Activated naive CD8-positive, alpha-beta T cell treated with anti-CD3 and anti-CD28 coated beads, Interleukin-2, amount 10 ng/mL, durations not matched to agents 7 days and 5 days (primary cell): ENCODE data around the gene EFEMP1. TPM values are rescaled to one million over a fixed set of nuclear protein-coding genes. Genes with fewer than 3 reads are reported as not detected.

Source experiments
- ATAC-seq: fragments of 150-1000 bp; cut with Tn5 transposase; one replicate; pipeline ENCODE4 v1.10.0; 2021; ENCODE audit warnings: low read depth, moderate library complexity
- POLR2A ChIA-PET: fragments of 350-600 bp; sonication (Branson Sonifier 250); formaldehyde crosslinking; loops from one replicate; lab custom pipeline; 2021; ENCODE audit warnings: antibody characterized with exemption; lab: Charles Lee
- DNase-seq: peaks from one replicate; pipeline ENCODE4 v3.0.0; 2021
- H3K27ac Mint-ChIP-seq: one replicate; pipeline ENCODE4 v1.8.0; 2022; ENCODE audit warnings: mild to moderate bottlenecking, mixed read lengths
- H3K27me3 Mint-ChIP-seq: one replicate; pipeline ENCODE4 v1.8.0; 2022; ENCODE audit warnings: mild to moderate bottlenecking, moderate library complexity, mixed read lengths
- H3K36me3 Mint-ChIP-seq: one replicate; pipeline ENCODE4 v1.8.0; 2021; ENCODE audit warnings: mild to moderate bottlenecking, mixed read lengths
- H3K4me1 Mint-ChIP-seq: one replicate; pipeline ENCODE4 v1.8.0; 2021; ENCODE audit warnings: mixed read lengths
- H3K4me3 Mint-ChIP-seq: one replicate; pipeline ENCODE4 v1.8.0; 2022; ENCODE audit warnings: mild to moderate bottlenecking, moderate library complexity, mixed read lengths
- H3K9me3 Mint-ChIP-seq: one replicate; pipeline ENCODE4 v1.8.0; 2021; ENCODE audit warnings: mixed read lengths
- total RNA-seq, 2 experiments: library from RNA; stranded (reverse); gene quantifications; one replicate each; pipeline ENCODE4 v1.2.3, GENCODE V29; 2021

The EFEMP1 gene
- total RNA-seq, 2 experiments from 2014 or later, result not detected

GRCh38 chr2:55949613-55950012 is 26.0 kb upstream of the EFEMP1 start:
- ATAC-seq, result no peak
- DNase-seq, result no peak
- Mint-ChIP-seq H3K27ac (no peak overlapping the region), H3K4me1 (no peaks in the 10 kb centered on the region), H3K36me3 (no peaks in the 10 kb centered on the region), H3K27me3 (peaks cover 3% of the 10 kb centered on the region), H3K9me3 (no peaks in the 10 kb centered on the region), H3K4me3 (no peak overlapping the region)
- POLR2A ChIA-PET, result no interaction called here

GRCh38 chr2:55949211-55949610 is 25.6 kb upstream of the EFEMP1 start:
- ATAC-seq (no peak), DNase-seq (no peak)
- POLR2A ChIA-PET, result no interaction called here
- Mint-ChIP-seq H3K4me1 (no peaks in the 10 kb centered on the region), H3K9me3 (no peaks in the 10 kb centered on the region), H3K4me3 (no peak overlapping the region), H3K36me3 (no peaks in the 10 kb centered on the region), H3K27me3 (peaks cover 3% of the 10 kb centered on the region), H3K27ac (no peak overlapping the region)

GRCh38 chr2:55948176-55948923 is 24.8 kb upstream of the EFEMP1 start:
- no peaks in the 10 kb centered on the region for H3K9me3 Mint-ChIP-seq
- POLR2A ChIA-PET, result no interaction called here
- H3K36me3 Mint-ChIP-seq, result no peaks in the 10 kb centered on the region
- no peak for DNase-seq
- no peak overlapping the region for H3K27ac Mint-ChIP-seq
- no peaks in the 10 kb centered on the region for H3K4me1 Mint-ChIP-seq
- no peak overlapping the region for H3K4me3 Mint-ChIP-seq
- no peak for ATAC-seq
- peaks cover 5% of the 10 kb centered on the region for H3K27me3 Mint-ChIP-seq

- no peaks in the 10 kb centered on the region for H3K36me3 Mint-ChIP-seq
- peaks cover 5% of the 10 kb centered on the region for H3K27me3 Mint-ChIP-seq
Observed at GRCh38 chr2:55947752-55948151, 24.2 kb upstream of the EFEMP1 start.

GRCh38 chr2:55946793-55947192 is 23.2 kb upstream of the EFEMP1 start:
- Mint-ChIP-seq H3K36me3 (no peaks in the 10 kb centered on the region), H3K4me3 (no peak overlapping the region), H3K27me3 (peaks cover 5% of the 10 kb centered on the region), H3K27ac (no peak overlapping the region), H3K9me3 (no peaks in the 10 kb centered on the region), H3K4me1 (no peaks in the 10 kb centered on the region)
- ATAC-seq (no peak), DNase-seq (no peak)
- POLR2A ChIA-PET, result no interaction called here

More at GRCh38 chr2:55947752-55948151, 24.2 kb upstream of the EFEMP1 start:
- Mint-ChIP-seq H3K4me3 (no peak overlapping the region), H3K27ac (no peak overlapping the region), H3K9me3 (no peaks in the 10 kb centered on the region), H3K4me1 (no peaks in the 10 kb centered on the region)
- POLR2A ChIA-PET, result no interaction called here
- ATAC-seq (no peak), DNase-seq (no peak)

GRCh38 chr2:55943466-55943865 is 19.9 kb upstream of the EFEMP1 start:
- H3K4me3 Mint-ChIP-seq, result no peak overlapping the region

GRCh38 chr2:55936351-55936750 is 12.8 kb upstream of the EFEMP1 start:
- ATAC-seq, result no peak
- no peaks in the 10 kb centered on the region for H3K9me3 Mint-ChIP-seq
- no peaks in the 10 kb centered on the region for H3K4me1 Mint-ChIP-seq
- H3K36me3 Mint-ChIP-seq, result no peaks in the 10 kb centered on the region
- POLR2A ChIA-PET, result no interaction called here
- no peak overlapping the region for H3K27ac Mint-ChIP-seq
- H3K4me3 Mint-ChIP-seq, result no peak overlapping the region
- H3K27me3 Mint-ChIP-seq, result peaks cover 4% of the 10 kb centered on the region
- no peak for DNase-seq

More at GRCh38 chr2:55943466-55943865, 19.9 kb upstream of the EFEMP1 start:
- Mint-ChIP-seq H3K27ac (no peak overlapping the region), H3K27me3 (peaks cover 5% of the 10 kb centered on the region), H3K4me1 (no peaks in the 10 kb centered on the region), H3K36me3 (no peaks in the 10 kb centered on the region), H3K9me3 (no peaks in the 10 kb centered on the region)
- DNase-seq (no peak), ATAC-seq (no peak)
- POLR2A ChIA-PET, result no interaction called here

GRCh38 chr2:55934337-55934736 is 10.8 kb upstream of the EFEMP1 start:
- POLR2A ChIA-PET, result no interaction called here
- Mint-ChIP-seq H3K36me3 (no peaks in the 10 kb centered on the region), H3K4me1 (no peaks in the 10 kb centered on the region), H3K9me3 (no peaks in the 10 kb centered on the region), H3K27me3 (peaks cover 6% of the 10 kb centered on the region), H3K4me3 (no peak overlapping the region), H3K27ac (no peak overlapping the region)
- ATAC-seq (no peak), DNase-seq (no peak)

- H3K9me3 Mint-ChIP-seq, result no peaks in the 10 kb centered on the region
- H3K4me1 Mint-ChIP-seq, result no peaks in the 10 kb centered on the region
- ATAC-seq, result no peak
- no peak for DNase-seq
- H3K27me3 Mint-ChIP-seq, result peaks cover 6% of the 10 kb centered on the region
- H3K4me3 Mint-ChIP-seq, result no peak overlapping the region
- POLR2A ChIA-PET, result no interaction called here
- no peaks in the 10 kb centered on the region for H3K36me3 Mint-ChIP-seq
- H3K27ac Mint-ChIP-seq, result no peak overlapping the region
Observed at GRCh38 chr2:55932843-55933242, 9.3 kb upstream of the EFEMP1 start.

GRCh38 chr2:55931281-55931680 is 7.7 kb upstream of the EFEMP1 start:
- Mint-ChIP-seq H3K27ac (no peak overlapping the region), H3K36me3 (no peaks in the 10 kb centered on the region), H3K27me3 (peaks cover 10% of the 10 kb centered on the region), H3K4me1 (no peaks in the 10 kb centered on the region), H3K4me3 (no peak overlapping the region), H3K9me3 (no peaks in the 10 kb centered on the region)
- POLR2A ChIA-PET, result no interaction called here
- ATAC-seq (no peak), DNase-seq (no peak)

GRCh38 chr2:55929476-55929875 is 5.9 kb upstream of the EFEMP1 start:
- Mint-ChIP-seq H3K36me3 (no peaks in the 10 kb centered on the region), H3K4me3 (no peak overlapping the region), H3K9me3 (no peaks in the 10 kb centered on the region), H3K4me1 (no peaks in the 10 kb centered on the region), H3K27ac (no peak overlapping the region), H3K27me3 (peaks cover 23% of the 10 kb centered on the region)
- POLR2A ChIA-PET, result no interaction called here
- DNase-seq, result no peak
- no peak for ATAC-seq

GRCh38 chr2:55926974-55927373 is 3.4 kb upstream of the EFEMP1 start:
- Mint-ChIP-seq H3K27me3 (peaks cover 43% of the 10 kb centered on the region), H3K36me3 (no peaks in the 10 kb centered on the region), H3K4me3 (no peak overlapping the region), H3K4me1 (peaks cover 6% of the 10 kb centered on the region), H3K9me3 (no peaks in the 10 kb centered on the region), H3K27ac (no peak overlapping the region)
- DNase-seq, result no peak
- POLR2A ChIA-PET, result no interaction called here
- ATAC-seq, result no peak

- Mint-ChIP-seq H3K27me3 (peaks cover 44% of the 10 kb centered on the region), H3K4me1 (peaks cover 6% of the 10 kb centered on the region), H3K4me3 (no peak overlapping the region), H3K9me3 (no peaks in the 10 kb centered on the region), H3K27ac (no peak overlapping the region), H3K36me3 (no peaks in the 10 kb centered on the region)
- POLR2A ChIA-PET, result no interaction called here
- DNase-seq (no peak), ATAC-seq (no peak)
Observed at GRCh38 chr2:55926246-55926645, 2.7 kb upstream of the EFEMP1 start.

- ATAC-seq (no peak), DNase-seq (no peak)
- H3K36me3 Mint-ChIP-seq, result no peaks in the 10 kb centered on the region
- no peak overlapping the region for H3K27ac Mint-ChIP-seq
- H3K9me3 Mint-ChIP-seq, result no peaks in the 10 kb centered on the region
- POLR2A ChIA-PET, result no interaction called here
- H3K4me1 Mint-ChIP-seq, result peaks cover 6% of the 10 kb centered on the region
- peaks cover 48% of the 10 kb centered on the region for H3K27me3 Mint-ChIP-seq
- H3K4me3 Mint-ChIP-seq, result no peak overlapping the region
Observed at GRCh38 chr2:55923982-55924321, 370 bp upstream of the EFEMP1 start.
